COLO668 (cell line): ENCODE data around the gene EPB41L2.

Experiments
- DNase-seq: peaks from one replicate; lab custom pipeline; 2025; ENCODE audit not compliant: unreplicated experiment; lab: John Stamatoyannopoulos, UW

Gene EPB41L2

DNA sequence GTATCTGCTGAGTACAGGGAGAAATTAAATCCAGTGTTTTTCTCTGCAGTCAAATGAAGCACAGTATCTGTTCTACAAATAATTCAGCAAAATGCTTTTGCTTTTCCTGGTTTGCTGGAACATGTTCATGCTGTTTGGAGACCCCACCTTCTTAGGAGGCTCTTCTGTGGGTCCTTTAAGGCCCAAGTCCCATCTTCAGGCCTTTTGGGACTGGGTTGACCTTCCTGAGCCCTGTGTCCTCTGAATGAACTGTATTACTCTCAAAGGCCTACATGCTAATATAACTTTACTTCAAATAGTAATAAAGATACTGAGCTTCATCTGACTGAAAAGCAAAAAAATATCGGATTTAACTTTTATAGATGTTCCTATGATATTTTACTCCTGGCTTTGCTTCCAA is 216.5 kb downstream of the EPB41L2 start:
- DNase-seq = no peak

DNA sequence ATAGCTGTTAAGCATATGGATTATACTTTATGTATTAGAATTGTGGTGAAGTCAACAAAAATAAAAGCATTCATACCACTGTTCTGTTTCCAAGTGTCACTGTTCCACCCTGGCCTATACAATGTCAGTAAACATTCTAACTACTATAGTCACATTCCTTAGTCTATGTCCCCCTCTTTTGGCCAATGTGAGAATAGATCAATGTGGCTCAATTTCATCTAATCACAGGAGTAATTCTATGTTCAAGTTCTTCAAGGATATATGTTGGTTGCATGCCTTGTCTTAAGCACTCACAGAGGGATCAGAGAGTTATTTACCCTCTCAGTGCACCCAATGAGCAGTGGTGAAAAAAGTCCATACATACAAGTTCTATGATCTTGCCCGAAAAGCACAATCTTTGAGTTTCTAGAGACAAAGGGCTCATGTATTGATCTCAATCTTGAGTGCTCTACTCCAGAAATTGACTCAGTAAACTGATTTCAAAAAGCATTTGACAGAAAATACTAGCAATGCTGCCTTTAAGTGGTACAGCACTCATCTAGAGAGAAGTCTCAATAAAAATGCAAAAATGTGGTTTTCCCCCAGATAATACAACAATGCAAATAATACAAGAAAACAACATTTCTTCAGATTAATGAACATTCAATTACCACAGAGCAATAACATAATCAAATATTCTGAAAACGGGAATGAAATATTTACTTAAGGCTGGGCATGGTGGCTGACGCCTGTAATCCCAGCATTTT is 219.3 kb downstream of the EPB41L2 start:
- DNase-seq = peak; percentile 0

DNA sequence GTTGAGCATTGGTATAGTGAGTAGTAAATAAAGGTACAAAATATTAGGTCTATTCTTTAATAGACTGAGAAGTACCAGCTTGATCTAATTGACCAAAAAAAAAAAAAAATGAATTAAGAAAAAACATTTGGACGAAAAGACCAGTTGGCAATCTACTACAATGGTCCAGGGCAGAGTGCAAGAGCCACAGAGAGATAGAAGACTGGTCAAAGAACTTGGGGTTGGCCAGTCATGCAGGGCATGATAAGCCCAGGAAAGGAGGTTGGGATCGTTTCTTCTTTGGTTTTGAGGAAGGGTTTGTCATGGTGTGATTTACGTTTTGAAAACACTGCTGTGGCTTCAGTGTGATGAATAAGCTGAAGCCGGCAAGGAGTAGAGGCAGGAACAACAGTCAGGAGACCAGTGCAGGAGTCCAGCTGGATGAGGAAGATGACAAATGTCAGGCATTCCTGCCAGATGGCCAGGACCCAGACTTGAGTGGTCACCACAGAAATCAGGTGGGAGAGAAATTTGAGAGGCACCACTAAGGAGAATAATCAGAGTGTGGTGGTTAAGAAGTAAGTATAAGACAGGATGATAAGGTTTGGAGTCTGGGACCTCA is 221.8 kb downstream of the EPB41L2 start:
- DNase-seq = no peak

DNA sequence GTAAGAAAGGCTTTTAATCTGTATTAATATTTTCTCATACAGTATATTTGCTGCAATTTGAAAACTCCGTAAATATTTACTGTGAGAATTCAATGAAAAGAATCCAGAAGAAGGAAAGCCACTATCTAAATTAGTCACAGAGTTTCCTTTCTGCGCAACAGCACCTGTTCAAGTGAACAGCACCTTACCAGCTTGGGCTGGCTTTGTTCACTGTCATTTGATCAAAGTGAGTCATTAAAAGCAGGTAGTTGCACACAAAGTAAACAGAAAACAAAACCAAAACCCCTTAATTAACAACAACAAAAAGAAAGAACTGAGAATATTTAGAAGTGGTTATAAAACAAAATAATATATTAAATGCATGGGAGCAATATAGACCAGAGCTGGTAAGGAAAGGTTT is 223.0 kb downstream of the EPB41L2 start:
- no peak for DNase-seq

DNA sequence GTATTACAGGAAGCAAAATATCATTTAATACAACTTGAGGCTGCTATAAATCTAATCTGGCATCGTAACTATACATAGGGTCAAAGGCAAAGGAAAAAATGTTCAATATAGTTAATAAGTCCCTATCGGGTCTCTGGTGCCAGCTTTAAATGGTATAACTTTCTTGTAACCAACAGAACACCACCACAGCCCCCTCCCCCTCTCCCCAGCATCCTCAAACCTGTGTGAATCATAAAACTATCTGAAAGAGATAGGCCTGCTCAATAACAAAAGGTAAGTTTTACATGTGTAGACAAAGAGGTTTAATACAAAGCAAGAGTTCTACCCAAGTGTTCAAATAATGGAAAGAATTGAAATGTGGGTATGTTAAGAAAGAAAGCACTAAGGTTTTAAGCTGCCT is 223.7 kb downstream of the EPB41L2 start:
- no peak for DNase-seq

DNA sequence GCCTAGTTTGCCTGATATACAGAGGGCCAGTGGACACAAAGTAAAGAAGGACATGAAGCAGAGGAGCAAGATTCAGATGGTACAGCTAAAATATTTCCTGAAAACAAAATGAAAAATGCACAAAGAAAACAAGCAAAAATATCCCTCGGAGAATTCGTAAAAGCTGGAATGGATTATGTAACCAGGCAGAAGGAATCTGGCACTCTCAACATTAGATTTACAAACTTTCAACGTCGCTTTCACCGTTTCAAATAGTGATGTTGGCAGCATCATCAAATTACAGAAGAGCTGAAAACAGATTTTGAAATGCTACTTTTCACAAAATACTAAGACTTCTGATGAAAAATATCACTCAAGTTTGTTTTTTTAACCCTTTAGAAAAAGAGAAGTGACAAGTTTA is 224.1 kb downstream of the EPB41L2 start:
- DNase-seq = no peak

DNA sequence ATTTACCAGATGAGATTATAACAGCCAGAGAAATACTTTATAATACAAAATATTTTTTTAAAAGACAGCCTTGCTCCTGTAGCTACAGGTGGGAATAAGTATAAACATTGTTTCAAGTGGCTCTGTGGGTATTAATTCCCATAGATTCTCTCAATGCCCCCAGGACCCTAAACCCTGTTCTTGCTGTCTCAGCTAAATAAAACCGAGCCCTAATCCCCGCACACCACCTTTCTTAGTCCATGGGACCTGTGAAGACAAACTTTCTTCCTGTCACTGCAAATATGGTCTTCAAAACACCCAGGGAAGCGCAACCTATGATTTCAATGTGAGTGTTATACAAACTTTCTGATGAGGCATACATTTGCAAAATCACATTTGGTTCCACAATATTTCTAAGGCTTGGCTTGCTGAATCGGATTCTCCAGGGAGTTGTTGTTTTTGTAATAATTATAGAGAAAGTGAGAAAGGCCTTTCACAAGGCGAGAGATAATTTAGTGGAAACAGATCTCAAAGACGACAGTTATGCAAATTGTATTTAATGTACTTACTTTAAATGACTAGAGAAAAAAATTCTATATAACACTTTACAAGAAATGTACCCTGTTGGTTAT is 224.7 kb downstream of the EPB41L2 start:
- no peak for DNase-seq

DNA sequence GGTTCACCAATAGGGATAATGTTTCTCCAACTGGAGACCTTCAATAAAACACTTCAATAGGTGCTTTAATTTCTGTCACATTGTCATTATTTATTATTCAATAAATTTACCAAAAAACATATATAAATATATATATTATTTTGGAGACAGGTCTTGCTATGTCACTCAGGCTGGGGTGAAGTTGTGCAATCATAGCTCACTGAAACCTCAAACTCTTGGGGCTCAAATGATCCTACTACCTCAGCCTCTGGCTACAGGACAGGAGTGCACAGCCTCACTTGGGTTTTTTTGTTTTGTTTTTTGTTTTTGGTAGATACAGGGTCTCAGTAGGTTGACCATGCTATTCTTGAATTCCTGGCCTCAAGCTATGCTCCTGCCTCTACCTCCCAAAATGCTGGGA is 226.0 kb downstream of the EPB41L2 start:
- DNase-seq = no peak

DNA sequence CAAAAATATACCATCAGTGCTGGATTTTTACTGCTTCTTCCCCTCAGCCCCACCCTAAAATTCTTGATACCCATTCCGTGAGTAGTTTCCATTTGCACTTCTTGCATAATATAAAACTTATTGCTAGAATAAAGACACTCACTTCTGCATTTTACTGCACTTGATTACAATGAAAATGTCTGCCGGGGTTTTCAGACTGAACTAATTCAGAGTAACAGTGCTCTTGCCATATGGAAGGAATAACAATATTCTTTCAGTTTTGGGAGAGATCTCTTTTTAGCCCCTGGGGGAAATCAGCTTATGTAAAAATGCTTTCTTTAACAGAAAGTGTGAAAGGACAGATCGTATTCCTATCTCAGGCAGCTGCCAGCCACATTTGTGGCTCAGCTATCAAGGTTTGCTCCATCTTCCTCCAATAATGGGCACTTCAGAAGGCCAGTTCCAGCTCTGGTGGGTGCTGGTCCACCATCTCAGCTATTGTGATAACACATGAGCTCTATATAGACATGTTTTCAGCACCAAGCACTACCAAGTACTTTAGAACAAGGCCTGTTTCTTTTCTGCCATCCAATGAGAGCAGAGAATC is 226.9 kb downstream of the EPB41L2 start:
- DNase-seq = no peak

DNA sequence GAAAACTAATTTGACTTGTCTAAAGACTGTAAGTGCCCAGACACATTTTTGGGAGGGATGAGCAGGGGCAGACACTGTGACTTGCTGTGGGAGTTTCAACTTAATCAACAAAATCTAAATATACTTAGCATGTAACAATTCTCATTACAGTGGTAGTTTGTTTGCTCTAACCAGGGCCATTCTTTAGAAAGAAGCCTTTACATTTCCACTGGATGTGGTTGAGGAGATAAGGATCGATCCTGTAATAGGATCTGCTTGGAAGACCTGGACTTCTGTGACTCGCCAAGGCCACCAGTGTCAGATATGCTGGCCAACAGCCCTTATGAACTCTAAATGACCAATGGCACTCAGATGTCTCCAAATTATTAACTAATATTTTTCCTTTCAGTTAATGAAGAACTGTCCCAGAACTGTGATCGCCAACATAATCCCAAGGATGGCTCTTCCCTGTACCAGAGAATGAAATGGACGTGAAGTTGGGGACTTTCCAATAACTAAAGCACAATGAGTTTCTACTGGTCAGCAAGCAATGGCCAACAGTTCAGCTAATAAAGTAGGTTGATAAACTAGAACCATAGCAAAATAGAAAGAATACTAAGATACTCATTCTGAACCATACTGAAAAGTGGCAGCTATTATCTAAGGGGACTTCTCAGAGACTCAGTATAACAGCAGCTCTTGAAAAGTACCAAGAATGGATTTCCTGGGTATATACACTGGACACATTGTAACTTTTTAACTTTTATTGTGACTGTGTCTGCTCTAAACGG is 228.4 kb downstream of the EPB41L2 start:
- DNase-seq = no peak

DNA sequence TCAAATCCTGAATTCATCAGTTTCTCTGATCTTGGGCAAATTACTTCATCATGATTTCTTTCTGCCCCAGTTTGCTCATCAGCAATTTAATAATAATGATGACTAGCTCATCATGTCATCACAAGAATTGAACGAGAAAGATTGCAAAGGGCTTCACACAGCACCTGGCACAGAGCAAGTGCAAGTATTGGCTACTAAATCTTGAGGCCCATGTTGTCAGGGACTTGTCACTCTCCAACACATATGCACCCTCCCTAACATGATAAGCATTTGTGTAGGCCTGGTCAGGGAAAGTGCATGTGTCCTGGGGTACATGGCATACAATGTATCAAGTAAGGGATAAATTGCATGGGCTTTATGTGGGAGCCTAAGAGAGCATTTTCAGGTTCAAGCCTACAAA is 229.5 kb downstream of the EPB41L2 start:
- no peak for DNase-seq

DNA sequence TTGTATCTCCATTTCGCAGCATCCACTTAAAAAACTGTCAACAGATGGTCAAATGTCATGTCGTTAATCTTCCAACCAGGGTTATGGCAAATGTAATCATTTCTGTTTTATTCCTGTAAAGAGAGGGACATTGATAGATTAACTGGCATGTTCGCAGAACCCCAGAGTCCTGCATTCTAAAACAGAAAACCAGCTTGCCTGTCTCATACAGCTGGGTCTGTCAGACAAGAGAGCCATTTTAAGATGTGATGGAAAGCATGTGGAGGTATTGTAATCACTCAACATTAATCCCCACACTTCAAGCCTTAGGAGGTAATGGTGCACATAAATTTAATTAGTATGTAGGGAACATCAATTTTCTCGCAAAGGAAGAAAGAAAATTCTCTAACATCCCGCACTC is 231.4 kb downstream of the EPB41L2 start:
- DNase-seq = no peak

DNA sequence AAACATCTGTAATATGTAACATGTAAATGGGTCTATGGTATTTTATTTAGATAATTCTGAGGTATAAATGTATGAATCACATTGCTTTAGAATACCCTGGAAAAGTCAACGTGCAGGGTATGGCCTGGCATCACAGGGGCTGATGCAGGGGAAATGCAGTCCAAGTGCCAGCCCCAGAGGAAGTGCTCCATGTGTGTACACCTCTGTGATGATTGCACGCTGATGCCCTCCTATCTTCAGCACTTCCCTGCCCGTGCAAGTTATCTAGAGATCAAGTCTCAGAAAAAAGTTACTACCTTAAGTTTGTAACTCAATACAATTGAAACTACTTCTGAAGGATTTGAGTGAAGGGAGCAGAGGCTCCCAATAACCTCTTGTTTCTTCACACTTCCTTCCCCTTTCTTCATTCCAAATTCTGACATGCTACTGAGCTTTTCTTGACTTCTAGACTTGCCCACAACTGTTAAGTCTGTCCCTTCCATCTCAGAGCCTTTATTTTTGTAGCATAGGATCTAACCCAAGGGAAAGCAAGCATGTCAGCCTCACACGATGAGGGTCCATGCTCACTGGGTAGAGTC is 233.6 kb downstream of the EPB41L2 start:
- DNase-seq = no peak

DNA sequence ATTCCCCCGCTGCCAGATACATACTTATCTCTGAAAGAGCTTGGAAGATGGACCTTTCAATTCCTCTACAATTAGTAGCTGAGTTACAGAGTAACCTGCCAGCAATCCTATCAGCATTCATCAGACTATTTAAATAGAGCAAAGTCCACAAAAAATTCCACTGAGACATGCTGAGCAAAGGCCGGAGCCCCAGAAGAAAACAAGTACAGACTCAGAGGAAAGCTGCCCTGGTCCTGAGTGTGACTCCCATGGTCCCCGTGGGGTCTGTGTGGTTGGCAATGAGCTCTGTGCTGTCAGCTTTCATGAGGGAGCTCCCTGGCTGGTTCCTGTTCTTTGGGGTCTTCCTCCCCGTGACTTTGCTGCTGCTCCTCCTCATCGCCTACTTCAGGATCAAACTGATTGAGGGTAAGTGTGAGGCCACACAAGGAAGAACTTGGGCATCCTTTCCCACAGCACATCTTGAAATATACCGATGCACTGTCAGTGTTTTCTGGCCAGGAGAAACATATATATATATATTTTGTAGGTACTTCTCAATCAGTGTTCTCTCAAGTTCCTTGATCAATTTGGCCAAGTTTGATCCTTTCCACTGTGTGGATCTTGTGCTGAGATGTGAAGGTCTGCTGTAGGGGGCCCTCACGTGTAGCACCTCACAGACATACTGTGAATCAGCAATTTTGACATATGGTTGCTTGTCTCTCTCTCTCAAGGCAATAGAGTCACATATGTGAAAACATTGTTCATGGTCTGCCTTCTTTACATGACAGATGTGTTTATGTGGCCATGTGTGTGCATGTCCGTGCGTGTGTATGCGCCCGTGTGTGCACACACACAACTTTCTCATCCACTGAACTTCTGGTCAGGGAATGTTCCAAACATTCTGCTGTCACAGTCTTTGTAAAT is 235.5 kb downstream of the EPB41L2 start, which contains the start of gene SMLR1:
SMLR1 (plus strand) TSS at position 160 of the 903 bp plus-strand sequence; CDS start at position 168, 8 bp downstream.
- DNase-seq = no peak

DNA sequence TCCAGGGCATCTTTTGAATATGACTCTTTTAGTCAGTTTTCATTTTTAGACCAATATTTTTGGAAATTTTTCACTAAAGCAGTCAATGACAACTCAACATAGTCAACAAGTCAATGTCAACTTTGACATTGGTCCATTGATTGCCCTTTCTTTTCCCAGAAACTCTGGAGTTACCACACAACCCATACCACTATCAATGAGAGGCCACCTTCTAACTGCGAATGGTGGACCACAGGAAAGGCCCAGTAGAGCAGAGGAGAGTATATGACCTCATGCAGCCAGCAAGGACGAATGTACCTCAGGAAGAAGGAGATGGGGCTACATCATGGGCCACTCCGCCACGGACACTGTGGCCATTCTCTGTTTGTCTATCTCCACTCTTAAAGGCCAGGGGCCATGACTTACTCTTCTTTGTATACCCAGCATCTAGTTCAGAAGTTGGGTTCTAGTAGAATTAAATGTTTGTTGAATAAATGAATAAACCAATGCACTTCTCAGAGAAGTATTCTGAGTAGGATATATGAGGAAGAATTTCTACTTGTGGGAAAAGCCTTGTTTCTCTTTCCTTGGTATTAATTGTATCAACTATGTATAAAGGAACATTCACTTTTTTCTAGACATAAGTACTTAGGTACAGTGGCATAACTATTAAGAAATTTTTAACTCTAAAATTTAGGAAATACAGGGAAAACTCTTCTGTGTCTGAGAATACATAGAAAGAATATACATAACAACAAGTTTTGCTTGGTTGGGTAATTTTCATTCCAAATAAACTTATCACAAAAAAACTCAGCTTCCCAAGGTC is 236.4 kb downstream of the EPB41L2 start:
- no peak for DNase-seq

DNA sequence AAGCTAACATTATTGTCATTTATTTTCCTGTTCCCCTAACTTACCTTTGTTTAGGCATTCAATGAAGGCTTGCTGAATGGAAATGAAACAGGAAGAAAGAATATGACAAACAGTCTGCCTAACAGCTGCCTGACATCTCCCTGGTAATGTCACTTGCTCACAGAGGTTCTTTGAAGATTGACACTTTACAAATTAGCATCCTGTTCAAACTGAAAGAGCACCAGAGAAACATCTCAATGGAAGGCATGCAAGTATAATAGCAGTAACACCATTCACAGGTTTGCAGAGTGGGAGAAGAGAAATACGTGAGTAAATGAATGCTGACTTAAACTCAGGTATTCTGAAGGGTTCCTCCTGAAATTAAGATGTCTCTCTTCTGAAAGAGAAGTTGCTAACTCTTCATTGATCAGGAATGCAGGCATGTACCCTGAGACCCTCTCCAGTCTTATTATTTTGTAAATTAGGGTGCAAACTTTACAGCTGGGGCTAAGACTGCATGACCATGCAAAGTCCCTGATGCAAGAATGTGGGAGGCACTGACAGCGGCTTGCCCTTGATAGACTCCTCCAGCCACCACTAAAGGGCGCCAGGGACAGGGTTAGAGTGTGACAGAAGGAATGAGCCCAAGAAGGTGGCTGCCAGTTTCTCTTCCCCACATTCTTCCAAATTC is 237.1 kb downstream of the EPB41L2 start:
- no peak for DNase-seq

DNA sequence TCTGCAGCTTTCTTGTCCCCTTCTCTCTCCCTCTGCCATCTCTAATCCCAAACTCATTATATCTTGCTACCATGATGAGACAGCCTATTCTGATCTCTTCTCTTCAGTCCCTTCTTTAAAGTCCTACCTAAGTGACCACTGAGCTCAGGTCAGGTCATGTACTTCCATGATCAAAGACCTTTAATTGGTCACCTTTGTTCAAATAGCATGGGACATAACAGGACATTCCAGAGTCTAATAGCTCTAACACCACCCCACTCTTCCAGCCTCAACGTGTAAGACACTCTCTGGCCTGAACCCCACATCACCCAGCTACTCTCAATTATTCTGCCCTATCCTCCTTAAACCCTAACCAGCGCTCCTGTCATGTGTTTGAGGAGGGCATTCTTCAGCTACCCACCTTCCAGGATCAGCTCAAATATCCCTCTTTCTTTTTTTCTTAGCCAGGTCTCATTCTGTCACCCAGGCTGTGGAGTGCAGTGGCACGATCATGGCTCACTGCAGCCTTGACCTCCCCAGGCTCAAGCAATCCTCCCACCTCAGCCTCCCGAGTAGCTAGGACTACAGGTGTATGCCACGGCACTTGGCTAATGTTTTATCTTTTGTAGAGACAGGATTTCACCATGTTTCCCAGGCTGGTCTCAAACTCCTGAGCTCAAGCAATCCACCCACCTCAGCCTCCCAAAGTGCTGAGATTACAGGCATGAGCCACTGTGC is 237.9 kb downstream of the EPB41L2 start:
- no peak for DNase-seq

DNA sequence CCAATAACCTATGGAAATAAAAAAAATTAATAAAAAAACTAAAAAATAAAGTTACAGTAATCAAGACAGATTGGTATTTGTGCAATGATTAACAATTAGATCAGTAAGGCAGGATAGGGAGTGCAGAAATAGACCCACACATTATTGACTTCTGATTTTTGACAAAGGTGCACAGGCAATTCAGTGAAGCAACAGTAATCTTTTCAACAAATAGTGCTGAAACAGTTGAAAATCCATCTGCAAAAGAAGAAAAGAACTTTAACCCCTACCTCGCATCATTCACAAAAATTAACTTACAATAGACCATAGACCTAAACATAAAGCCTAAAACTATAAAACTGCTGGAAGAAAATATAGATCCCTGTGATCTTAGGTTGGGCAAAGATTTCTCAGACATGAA is 240.3 kb downstream of the EPB41L2 start:
- no peak for DNase-seq
